Body of pancreas (tissue), 4 donors: ENCODE measurements around the gene TTC39C. TPM values are rescaled to one million over a fixed set of nuclear protein-coding genes. Genes with fewer than 3 reads are reported as not detected.

Experiments used
- ATAC-seq: fragments of 150-250 bp; one replicate; pipeline ENCODE4 v1.9.1; 2016
- DNase-seq, 4 donors: peaks; one replicate each; pipeline ENCODE4 v3.0.0-alpha.2; 2019
- H3K27ac ChIP-seq, 4 donors: fragments of 200-600 bp; sonication (generic); 1 replicate in 3 of 4; 2 replicates in 1 of 4; pipeline versions ENCODE4 v1.5.1 to v1.6.1; 2016 to 2019; ENCODE audit warnings: mild to moderate bottlenecking in 1 of 4, mixed read lengths in 1 of 4, moderate library complexity in 1 of 4
- H3K27me3 ChIP-seq, 2 donors: fragments of 200-600 bp; sonication (generic); one replicate each; pipeline ENCODE4 v1.6.0; 2016; ENCODE audit warnings: mild to moderate bottlenecking in 1 of 2
- H3K36me3 ChIP-seq, 2 donors: fragments of 200-600 bp; sonication (generic); replicated peaks in 1 of 2; 2 replicates each; pipeline ENCODE4 v1.5.1; 2016; ENCODE audit warnings: low read depth in 2 of 2; ENCODE audit not compliant: insufficient read depth in 1 of 2
- H3K4me1 ChIP-seq: fragments of 200-600 bp; sonication (generic); one replicate; pipeline ENCODE4 v1.6.0; 2016
- H3K4me3 ChIP-seq, 2 donors: fragments of 200-600 bp; sonication (generic); 1 replicate in 1 of 2; 2 replicates in 1 of 2; pipeline ENCODE4 v1.5.1; 2016 to 2019
- H3K9me3 ChIP-seq, 3 donors: fragments of 200-600 bp; sonication (generic); 1 replicate in 2 of 3; 2 replicates in 1 of 3; pipeline ENCODE4 v1.5.1; 2016
- POLR2A ChIP-seq, 3 donors: fragments of 450-650 bp; IDR thresholded peaks; one replicate each; pipeline ENCODE4 v1.6.1; 2016; ENCODE audit warnings: antibody characterized with exemption in 3 of 3, mild to moderate bottlenecking in 2 of 3
- WGBS, 2 donors: methylation state at CpG; one replicate each; pipeline ENCODE4 v1.1.5; 2017; 5-methylcytosine and 5-hydroxymethylcytosine counted together
- intact Hi-C: fragments of 100-400 bp; cut with DNase I; formaldehyde crosslinking; loops from one replicate; pipeline ENCODE4 v1.15.1; 2023
- total RNA-seq, 2 donors: library from RNA; depleted of rRNA; stranded (reverse); fragments of >200 nt; gene quantifications; one replicate each; pipeline ENCODE4 v1.1.0, GENCODE V29; 2016
- TF ChIP-seq, protein P1 (sequence below), 7 experiments: fragments of 450-650 bp in 4 of 7; fragments of 200-600 bp in 3 of 7; sonication (generic) in 3 of 7; IDR thresholded peaks; one replicate each; pipeline ENCODE4 v1.5.1; 2016 to 2019; ENCODE audit warnings: antibody characterized with exemption in 7 of 7

Gene TTC39C
- total RNA-seq, 2 donors from 2014 or later: 20.1 to 21.8 TPM

DNA sequence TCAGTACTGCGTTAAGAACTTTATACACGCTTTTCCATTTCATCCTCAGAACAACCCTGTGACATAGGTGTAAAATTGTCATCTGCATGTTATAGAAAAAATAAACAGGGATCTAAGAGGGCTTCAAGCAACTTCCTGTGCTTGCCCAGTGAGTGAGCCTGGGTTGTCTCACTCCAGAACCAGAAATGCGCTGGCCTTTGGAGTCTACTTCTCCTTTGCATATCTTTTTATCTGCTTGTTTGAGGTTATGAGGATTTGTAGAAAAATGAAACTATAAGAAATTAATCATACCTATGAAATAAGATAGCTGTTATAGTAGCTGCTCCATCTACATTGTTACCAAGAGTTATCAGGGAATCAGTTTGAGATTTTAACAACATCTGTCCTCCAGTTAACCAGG, 69.0 kb downstream of the TTC39C start:
- Histone ChIP-seq H3K9me3 (no peaks in the 10 kb centered on the region), H3K27ac (no peak overlapping the region), H3K4me3 (no peak overlapping the region), H3K4me1 (no peaks in the 10 kb centered on the region), H3K36me3 (peaks cover 0 to 2% of the 10 kb centered on the region in 2 donors), H3K27me3 (no peaks in the 10 kb centered on the region)
- intact Hi-C loops: no loop called here
- TF ChIP-seq POLR2A (IDR thresholded peaks at IDR 0.05): no peak
- TF ChIP-seq, protein P1, sequence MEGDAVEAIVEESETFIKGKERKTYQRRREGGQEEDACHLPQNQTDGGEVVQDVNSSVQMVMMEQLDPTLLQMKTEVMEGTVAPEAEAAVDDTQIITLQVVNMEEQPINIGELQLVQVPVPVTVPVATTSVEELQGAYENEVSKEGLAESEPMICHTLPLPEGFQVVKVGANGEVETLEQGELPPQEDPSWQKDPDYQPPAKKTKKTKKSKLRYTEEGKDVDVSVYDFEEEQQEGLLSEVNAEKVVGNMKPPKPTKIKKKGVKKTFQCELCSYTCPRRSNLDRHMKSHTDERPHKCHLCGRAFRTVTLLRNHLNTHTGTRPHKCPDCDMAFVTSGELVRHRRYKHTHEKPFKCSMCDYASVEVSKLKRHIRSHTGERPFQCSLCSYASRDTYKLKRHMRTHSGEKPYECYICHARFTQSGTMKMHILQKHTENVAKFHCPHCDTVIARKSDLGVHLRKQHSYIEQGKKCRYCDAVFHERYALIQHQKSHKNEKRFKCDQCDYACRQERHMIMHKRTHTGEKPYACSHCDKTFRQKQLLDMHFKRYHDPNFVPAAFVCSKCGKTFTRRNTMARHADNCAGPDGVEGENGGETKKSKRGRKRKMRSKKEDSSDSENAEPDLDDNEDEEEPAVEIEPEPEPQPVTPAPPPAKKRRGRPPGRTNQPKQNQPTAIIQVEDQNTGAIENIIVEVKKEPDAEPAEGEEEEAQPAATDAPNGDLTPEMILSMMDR (IDR thresholded peaks at IDR 0.05): no peak
- DNase-seq (no peak), ATAC-seq (no peak)
- 91 to 92% methylated on average over 3 of the region's 3 CpGs for WGBS, 2 donors

DNA sequence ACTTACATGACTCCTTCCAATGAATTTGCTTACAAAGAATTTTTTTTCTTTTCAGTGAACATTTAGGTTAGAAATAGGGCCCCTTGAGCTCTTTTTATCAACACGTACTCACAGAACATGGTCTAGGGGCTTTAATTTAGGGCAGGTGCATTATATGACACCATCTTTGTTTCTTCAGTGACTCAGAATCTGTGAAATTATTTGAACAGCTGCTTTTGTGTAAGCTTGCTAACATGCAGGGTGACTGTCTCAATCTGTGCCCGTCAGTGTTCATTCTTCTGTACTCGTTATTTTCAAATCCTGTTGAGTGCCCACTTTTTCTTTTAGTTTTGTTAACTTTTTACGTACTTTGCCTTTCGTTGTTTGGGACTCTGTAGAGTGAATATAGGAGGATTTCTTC, 71.5 kb downstream of the TTC39C start:
- DNase-seq (no peak), ATAC-seq (no peak)
- Histone ChIP-seq H3K9me3 (no peaks in the 10 kb centered on the region), H3K27ac (no peak overlapping the region), H3K4me3 (no peak overlapping the region), H3K4me1 (no peaks in the 10 kb centered on the region), H3K27me3 (no peaks in the 10 kb centered on the region), H3K36me3 (peaks cover 0 to 2% of the 10 kb centered on the region in 2 donors)
- TF ChIP-seq, protein P1 (IDR thresholded peaks at IDR 0.05): no peak
- intact Hi-C loops: no loop called here
- WGBS, 2 donors: 67% methylated on average over 5 of the region's 5 CpGs

DNA sequence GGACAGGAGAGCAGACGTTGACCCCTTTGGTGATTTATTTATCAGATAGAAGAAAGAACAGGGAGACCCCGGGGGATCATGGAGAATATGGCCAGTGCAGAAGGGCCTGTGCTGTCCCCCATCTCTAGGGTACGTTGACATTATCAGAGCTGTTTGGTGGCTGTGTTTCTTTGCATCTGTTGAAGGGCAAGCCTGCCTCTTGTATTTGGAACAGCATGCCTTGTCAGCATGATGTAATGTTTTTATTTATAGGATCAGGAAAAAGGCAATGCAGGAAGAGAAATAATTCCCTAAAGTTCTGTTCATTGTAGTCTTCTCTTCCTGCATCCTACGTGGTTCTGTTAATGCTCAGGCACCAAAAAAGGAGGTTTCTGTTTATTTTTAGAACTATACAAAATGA, 74.5 kb downstream of the TTC39C start:
- WGBS, 2 donors: 58 to 66% methylated on average over 4 of the region's 4 CpGs
- no peak overlapping the region for H3K27ac ChIP-seq

GRCh38 chr18:24089515-24090337, 75.2 kb downstream of the TTC39C start:
- intact Hi-C loops: no loop called here
- ATAC-seq (no peak), DNase-seq (no peak)
- H3K4me3 ChIP-seq: no peak overlapping the region
- WGBS, 2 donors: 64 to 66% methylated on average over 4 of the region's 4 CpGs
- H3K9me3 ChIP-seq: no peaks in the 10 kb centered on the region
- no peaks in the 10 kb centered on the region for H3K27me3 ChIP-seq
- no peak overlapping the region for H3K27ac ChIP-seq
- no peaks in the 10 kb centered on the region for H3K4me1 ChIP-seq
- TF ChIP-seq POLR2A (IDR thresholded peaks at IDR 0.05): no peak
- TF ChIP-seq, protein P1 (IDR thresholded peaks at IDR 0.05): no peak
- no peaks in the 10 kb centered on the region for H3K36me3 ChIP-seq

More for the DNA sequence above, 74.5 kb downstream of the TTC39C start:
- Histone ChIP-seq H3K27me3 (no peaks in the 10 kb centered on the region), H3K4me1 (no peaks in the 10 kb centered on the region), H3K9me3 (no peaks in the 10 kb centered on the region), H3K36me3 (no peaks in the 10 kb centered on the region), H3K4me3 (no peak overlapping the region)
- intact Hi-C loops: no loop called here
- ATAC-seq (peak; percentile 30), DNase-seq (no peak)
- TF ChIP-seq POLR2A (IDR thresholded peaks at IDR 0.05): no peak
- TF ChIP-seq, protein P1 (IDR thresholded peaks at IDR 0.05): no peak

GRCh38 chr18:24090876-24091275, 76.3 kb downstream of the TTC39C start:
- intact Hi-C loops: no loop called here
- H3K4me1 ChIP-seq: no peaks in the 10 kb centered on the region
- H3K27me3 ChIP-seq: no peaks in the 10 kb centered on the region
- DNase-seq (no peak), ATAC-seq (no peak)
- no peak overlapping the region for H3K27ac ChIP-seq
- H3K36me3 ChIP-seq: no peaks in the 10 kb centered on the region
- H3K9me3 ChIP-seq: no peaks in the 10 kb centered on the region
- WGBS, 2 donors: 93 to 96% methylated on average over 10 to 13 of the region's 13 CpGs
- no peak overlapping the region for H3K4me3 ChIP-seq
- TF ChIP-seq, protein P1 (IDR thresholded peaks at IDR 0.05): no peak
- no peak for TF ChIP-seq POLR2A (IDR thresholded peaks at IDR 0.05)
